Retinal pigment epithelial cell (primary cell): ENCODE data around the gene ZMPSTE24.

Source experiments
- DNase-seq: peaks from one replicate; pipeline ENCODE4 v3.0.0-alpha.2; 2010; ENCODE audit warnings: low read depth
- H3K4me3 ChIP-seq: 2 replicates; pipeline ENCODE4 v1.5.1; 2011; ENCODE audit warnings: mild to moderate bottlenecking, low read length, control low read depth, moderate library complexity
- CTCF ChIP-seq: conservative IDR thresholded peaks from 2 replicates; pipeline ENCODE4 v1.5.1; 2011; ENCODE audit warnings: low read depth, low read length, control low read depth, inconsistent platforms

ZMPSTE24 gene

GRCh38 chr1:40299366-40300248 is 41.6 kb downstream of the ZMPSTE24 start:
- H3K4me3 ChIP-seq = no peak overlapping the region
- TF ChIP-seq CTCF = no peak
- no peak for DNase-seq

- no peak for DNase-seq
- TF ChIP-seq CTCF = no peak
- H3K4me3 ChIP-seq = no peak overlapping the region
Observed at GRCh38 chr1:40300249-40300567, 42.2 kb downstream of the ZMPSTE24 start.

GRCh38 chr1:40300651-40301050 is 42.6 kb downstream of the ZMPSTE24 start:
- no peak for DNase-seq
- no peak overlapping the region for H3K4me3 ChIP-seq
- TF ChIP-seq CTCF = no peak

GRCh38 chr1:40301066-40301465 is 43.0 kb downstream of the ZMPSTE24 start:
- DNase-seq = no peak
- TF ChIP-seq CTCF = no peak
- H3K4me3 ChIP-seq = no peak overlapping the region

- TF ChIP-seq CTCF = no peak
- H3K4me3 ChIP-seq = no peak overlapping the region
- no peak for DNase-seq
Observed at GRCh38 chr1:40301541-40302299, 43.7 kb downstream of the ZMPSTE24 start.

GRCh38 chr1:40302475-40302874 is 44.4 kb downstream of the ZMPSTE24 start:
- TF ChIP-seq CTCF = no peak
- DNase-seq = no peak
- H3K4me3 ChIP-seq = no peak overlapping the region
